Neural crest cell (in vitro differentiated cells): ENCODE data around the gene TGDS. TPM values are rescaled to one million over a fixed set of nuclear protein-coding genes. Genes with fewer than 3 reads are reported as not detected.

Experiments used
- DNase-seq: peaks from one replicate; pipeline ENCODE4 v3.0.0; 2021; ENCODE audit warnings: low read depth, mixed read lengths, low spot score
- H3K27ac Mint-ChIP-seq: one replicate; pipeline ENCODE4 v1.8.0; 2021; ENCODE audit warnings: mild to moderate bottlenecking, mixed read lengths; ENCODE audit not compliant: unreplicated experiment
- H3K27me3 Mint-ChIP-seq: 2 replicates; pipeline ENCODE4 v1.8.0; 2021; ENCODE audit warnings: low read depth, mild to moderate bottlenecking, mixed read lengths
- H3K36me3 Mint-ChIP-seq: 2 replicates; pipeline ENCODE4 v1.8.0; 2021; ENCODE audit warnings: low read depth, mild to moderate bottlenecking, mixed read lengths
- H3K4me1 Mint-ChIP-seq: 2 replicates; pipeline ENCODE4 v1.8.0; 2021; ENCODE audit warnings: mixed read lengths
- H3K4me3 Mint-ChIP-seq: one replicate; pipeline ENCODE4 v1.8.0; 2021; ENCODE audit warnings: mild to moderate bottlenecking, mixed read lengths
- H3K9me3 Mint-ChIP-seq: 2 replicates; pipeline ENCODE4 v1.8.0; 2021; ENCODE audit warnings: mixed read lengths
- CTCF ChIP-seq: fragments of 200-600 bp; sonication (generic); conservative IDR thresholded peaks from 2 replicates; pipeline ENCODE4 v1.5.0; 2021; ENCODE audit warnings: antibody characterized with exemption, mild to moderate bottlenecking
- total RNA-seq: library from RNA; stranded (reverse); gene quantifications from 2 replicates; pipeline ENCODE4 v1.2.1, GENCODE V29; 2021

TGDS gene
- total RNA-seq, 1 donor from 2014 or later = 10.5 TPM

GRCh38 chr13:94569615-94570014, 26.3 kb downstream of the TGDS start:
- Mint-ChIP-seq H3K36me3 (peaks cover 41% of the 10 kb centered on the region), H3K4me1 (no peaks in the 10 kb centered on the region), H3K27me3 (no peaks in the 10 kb centered on the region), H3K9me3 (no peaks in the 10 kb centered on the region), H3K27ac (no peak overlapping the region), H3K4me3 (no peak overlapping the region)
- TF ChIP-seq CTCF = no peak
- no peak for DNase-seq

- Mint-ChIP-seq H3K27me3 (no peaks in the 10 kb centered on the region), H3K9me3 (no peaks in the 10 kb centered on the region), H3K27ac (no peak overlapping the region), H3K4me1 (no peaks in the 10 kb centered on the region), H3K4me3 (no peak overlapping the region), H3K36me3 (peaks cover 35% of the 10 kb centered on the region)
- DNase-seq = no peak
- TF ChIP-seq CTCF = no peak
These were observed 27.5 kb downstream of the TGDS start for GRCh38 chr13:94568443-94568842.

- Mint-ChIP-seq H3K27me3 (no peaks in the 10 kb centered on the region), H3K4me3 (no peak overlapping the region), H3K9me3 (no peaks in the 10 kb centered on the region), H3K4me1 (no peaks in the 10 kb centered on the region), H3K27ac (no peak overlapping the region), H3K36me3 (peaks cover 29% of the 10 kb centered on the region)
- TF ChIP-seq CTCF = no peak
- no peak for DNase-seq
These were observed 28.4 kb downstream of the TGDS start for GRCh38 chr13:94567581-94567980.

GRCh38 chr13:94561126-94561525, 34.8 kb downstream of the TGDS start:
- TF ChIP-seq CTCF = no peak
- Mint-ChIP-seq H3K4me3 (no peak overlapping the region), H3K36me3 (no peaks in the 10 kb centered on the region), H3K9me3 (no peaks in the 10 kb centered on the region), H3K27ac (no peak overlapping the region), H3K4me1 (no peaks in the 10 kb centered on the region), H3K27me3 (no peaks in the 10 kb centered on the region)
- DNase-seq = no peak

- Mint-ChIP-seq H3K4me1 (no peaks in the 10 kb centered on the region), H3K36me3 (no peaks in the 10 kb centered on the region), H3K27me3 (no peaks in the 10 kb centered on the region), H3K9me3 (no peaks in the 10 kb centered on the region), H3K4me3 (no peak overlapping the region), H3K27ac (no peak overlapping the region)
- DNase-seq = no peak
- TF ChIP-seq CTCF = no peak
These were observed 35.8 kb downstream of the TGDS start for GRCh38 chr13:94560116-94560515.

- Mint-ChIP-seq H3K36me3 (no peaks in the 10 kb centered on the region), H3K27ac (no peak overlapping the region), H3K9me3 (no peaks in the 10 kb centered on the region), H3K27me3 (no peaks in the 10 kb centered on the region), H3K4me1 (no peaks in the 10 kb centered on the region), H3K4me3 (no peak overlapping the region)
- DNase-seq = no peak
- no peak for TF ChIP-seq CTCF
These were observed 36.6 kb downstream of the TGDS start for GRCh38 chr13:94559222-94559795.
